ENCODE results near the gene ATG2B. TPM values are rescaled to one million over a fixed set of nuclear protein-coding genes. Genes with fewer than 3 reads are reported as not detected.

ATG2B gene
- total and polyA plus RNA-seq, 2 of the 4 experiments (the other 2 are of a cell fraction), result 6.9 to 22.0 TPM

DNA sequence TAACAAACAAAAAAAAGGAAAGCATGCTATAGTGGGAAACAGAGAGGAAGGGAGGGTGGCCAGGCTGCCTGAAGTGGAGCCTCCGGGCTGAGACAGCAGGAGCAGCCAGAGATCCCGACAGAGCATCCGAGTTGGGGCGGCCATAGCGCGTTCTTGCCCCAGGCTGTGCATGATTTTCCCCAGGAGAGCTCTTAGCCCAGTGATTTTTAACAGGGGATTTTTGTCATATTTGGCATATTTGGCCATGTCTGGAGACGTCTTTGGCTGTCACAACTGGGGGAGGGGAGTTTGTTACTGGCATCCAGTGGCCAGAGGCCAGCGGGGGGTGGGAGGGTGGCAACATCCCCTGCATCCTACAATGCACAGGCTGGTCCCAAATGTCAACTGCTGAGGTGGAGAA lies 83.6 kb downstream of the ATG2B start:
- BruUV-seq (replicated peaks), result no TSS peak
- Histone ChIP-seq H3K4me1 (ENCODE audit: control insufficient read depth, insufficient read depth, low read length) (peaks cover 17% of the 10 kb centered on the region), H2AK5ac (ENCODE audit: low read depth, low read length) (peak overlapping the region; percentile 52; the same call in 1 of the 2 replicates), H3K4ac (ENCODE audit: low read depth, low read length) (peak overlapping the region; percentile 67; the same call in 1 of the 2 replicates), H3K56ac (ENCODE audit: extremely low read depth, insufficient read depth, low read length) (no peak overlapping the region), H4K5ac (ENCODE audit: low read depth, low read length) (peak overlapping the region; percentile 62), H4K91ac (ENCODE audit: insufficient read depth, low read depth, low read length) (peak overlapping the region; percentile 63; the same call in 1 of the 2 replicates), H2BK5ac (ENCODE audit: low read depth, low read length, poor library complexity, severe bottlenecking) (no peak overlapping the region), H3K23ac (ENCODE audit: low read depth, low read length) (no peak overlapping the region), H3K27ac (ENCODE audit: insufficient read depth, low read length) (no peak overlapping the region), H3K79me1 (ENCODE audit: low read depth in 1 of 2, low read length in 2 of 2) (peaks cover 0 to 6% of the 10 kb centered on the region in 2 experiments; a peak in 1 of 4 replicates), H2AFZ (replicated peaks; ENCODE audit: low read length, poor library complexity) (no peak overlapping the region), H2BK120ac (ENCODE audit: low read depth, low read length) (peak overlapping the region; percentile 49; the same call in 1 of the 2 replicates), H3K9me1 (ENCODE audit: insufficient read depth, low read length) (peaks cover 5% of the 10 kb centered on the region), H3K36me3 (ENCODE audit: control insufficient read depth, insufficient read depth, low read length) (peaks cover 6% of the 10 kb centered on the region; the same call in 1 of the 2 replicates), H3K4me2 (ENCODE audit: low read depth, low read length) (no peak overlapping the region), H4K8ac (ENCODE audit: low read depth in 2 of 2, low read length in 2 of 2) (0 out of 4 replicates have a peak overlapping the region, but pooled peaks of 1 of the 2 experiments have one; percentile 9), H4K20me1 (ENCODE audit: insufficient read depth, low read length) (no peaks in the 10 kb centered on the region), H3K9ac (ENCODE audit: low read depth, low read length) (no peak overlapping the region), H2BK15ac (ENCODE audit: low read depth, low read length) (no peak overlapping the region), H3K18ac (ENCODE audit: low read depth, low read length) (peak overlapping the region; percentile 47), H2BK20ac (ENCODE audit: low read depth, low read length) (peak overlapping the region; percentile 33; the same call in 1 of the 2 replicates), H3K9me3 (ENCODE audit: control insufficient read depth, insufficient read depth, low read length) (peaks cover 8% of the 10 kb centered on the region), H3K27me3 (ENCODE audit: control insufficient read depth, insufficient read depth, low read length) (no peaks in the 10 kb centered on the region), H3K4me3 (ENCODE audit: insufficient read depth, low read depth, low read length) (no peak overlapping the region), H2AK9ac (replicated peaks; ENCODE audit: low read depth, low read length, poor library complexity) (peak overlapping the region; percentile 38), H3K14ac (replicated peaks; ENCODE audit: low read depth, low read length) (no peak overlapping the region)
- TF ChIP-seq MXI1 (IDR thresholded peaks at IDR 0.05; ENCODE audit: borderline replicate concordance, low read depth, low read length) (no peak), FOS (IDR thresholded peaks at IDR 0.05; ENCODE audit: low read depth, low read length) (no peak), RAD21 (IDR thresholded peaks at IDR 0.05; ENCODE audit: low read length) (no peak), SMC3 (IDR thresholded peaks at IDR 0.05; ENCODE audit: low read depth, low read length) (no peak)
- dilution Hi-C loops (cut with HindIII; ENCODE audit: low sequenced_read_pairs, unreplicated experiment) (no loop called here), intact Hi-C loops (cut with micrococcal nuclease) (no loop called here), in situ Hi-C loops (cut with MboI; ENCODE audit: low sequenced_read_pairs) (loop anchor here (5.0 kb wide), 1 partner anchor 277 kb away; no protein-coding TSS in a partner anchor)
- ATAC-seq (ENCODE audit: low read depth) (no peak), DNase-seq (no peak)
- CTCF ChIA-PET, result no interaction called here
- 20% methylated on average over 1 of the region's 8 CpGs; no CpG with 5 or more reads in 1 of the 2 experiments for WGBS, 2 experiments (ENCODE audit: extremely low coverage in 2 of 2, insufficient read length in 1 of 2)
- POLR2A ChIA-PET (ENCODE audit: unreplicated experiment), result no interaction called here

Measured in IMR-90 (cell line).